Spleen (tissue), 7 donors: ENCODE results near the gene RAB3B.

Source experiments
- CTCF ChIP-seq, 11 experiments: fragments of 200-600 bp in 7 of 11; fragments of 450-650 bp in 4 of 11; sonication (generic) in 4 of 11; IDR thresholded peaks in 8 of 11; conservative IDR thresholded peaks in 3 of 11; 1 replicate in 7 of 11; 2 replicates in 4 of 11; pipeline versions ENCODE4 v1.4.0 to v1.8.0; 2016 to 2021; ENCODE audit warnings: antibody characterized with exemption in 11 of 11, inconsistent platforms in 4 of 11, mild to moderate bottlenecking in 1 of 11
- POLR2A ChIP-seq, 3 donors: fragments of 450-650 bp; IDR thresholded peaks; one replicate each; pipeline ENCODE4 v1.5.1; 2017; ENCODE audit warnings: antibody characterized with exemption in 3 of 3, mild to moderate bottlenecking in 1 of 3
- POLR2AphosphoS5 ChIP-seq, 3 donors: sonication (generic); formaldehyde crosslinking; IDR thresholded peaks; one replicate each; pipeline ENCODE4 v1.5.1; 2017; ENCODE audit warnings: antibody characterized with exemption in 3 of 3
- donor health status: DM: no; HTN: no; CAD: no; lungs with moderate emphysema.
- donor health status: DM: no; HTN: no; CAD: no.
- donor health status: DM: no; HTN: no; CAD: no.

- TF ChIP-seq CTCF (IDR thresholded peaks at IDR 0.05 in 8 of 11, conservative IDR thresholded peaks at IDR 0.05 in 3 of 11) (no peak), POLR2A (IDR thresholded peaks at IDR 0.05) (no peak), POLR2AphosphoS5 (IDR thresholded peaks at IDR 0.05) (no peak)
Observed at GRCh38 chr1:51912881-51913280, 77.6 kb downstream of the RAB3B start.
